OCI-LY1 (cell line): ENCODE data around the gene COX6A2.

Experiments
- H2AFZ ChIP-seq: fragments of 200-600 bp; sonication (generic), shearing (Covaris generic); 2 replicates; pipeline ENCODE4 v1.6.0; 2014; ENCODE audit warnings: antibody characterized with exemption, mild to moderate bottlenecking, low read length
- H3F3A ChIP-seq: fragments of 200-600 bp; sonication (generic), shearing (Covaris generic); 2 replicates; pipeline ENCODE4 v1.6.0; 2014; ENCODE audit warnings: mild to moderate bottlenecking, antibody characterized with exemption, low read length, moderate library complexity; ENCODE audit not compliant: insufficient read depth
- H3K27ac ChIP-seq: fragments of 200-600 bp; sonication (generic); 2 replicates; pipeline ENCODE4 v1.5.1; 2014; ENCODE audit warnings: low read length, mixed run types, mild to moderate bottlenecking, low read depth; ENCODE audit not compliant: poor library complexity, severe bottlenecking
- H3K27me3 ChIP-seq: fragments of 200-600 bp; sonication (generic); 2 replicates; pipeline ENCODE4 v1.6.0; 2014; ENCODE audit warnings: antibody characterized with exemption, mild to moderate bottlenecking, low read length, moderate library complexity; ENCODE audit not compliant: insufficient read depth
- H3K36me3 ChIP-seq: fragments of 200-600 bp; sonication (generic); 2 replicates; pipeline ENCODE4 v1.6.1; 2014; ENCODE audit warnings: mild to moderate bottlenecking, antibody characterized with exemption, low read length, moderate library complexity, mixed read lengths; ENCODE audit not compliant: insufficient read depth
- H3K4me1 ChIP-seq: fragments of 200-600 bp; sonication (generic); 2 replicates; pipeline ENCODE4 v1.5.1; 2014; ENCODE audit warnings: mild to moderate bottlenecking, low read length, moderate library complexity; ENCODE audit not compliant: insufficient read depth, severe bottlenecking
- H3K4me2 ChIP-seq: fragments of 200-600 bp; sonication (generic), shearing (Covaris generic); 2 replicates; pipeline ENCODE4 v1.6.1; 2014; ENCODE audit warnings: low read length
- H3K4me3 ChIP-seq: fragments of 200-600 bp; sonication (generic); 2 replicates; pipeline ENCODE4 v1.5.1; 2014; ENCODE audit warnings: low read length, low read depth, mild to moderate bottlenecking, mixed read lengths; ENCODE audit not compliant: poor library complexity, severe bottlenecking
- H3K79me2 ChIP-seq: fragments of 200-600 bp; shearing (Covaris generic); 2 replicates; pipeline ENCODE4 v1.6.1; 2016; ENCODE audit warnings: mixed run types, low read length, mixed read lengths; ENCODE audit not compliant: insufficient read depth
- H3K9ac ChIP-seq: fragments of 200-600 bp; sonication (generic), shearing (Covaris generic); 2 replicates; pipeline ENCODE4 v1.6.1; 2014; ENCODE audit warnings: mild to moderate bottlenecking, low read length, mixed read lengths
- H3K9me2 ChIP-seq: fragments of 200-600 bp; sonication (generic), shearing (Covaris generic); 2 replicates; pipeline ENCODE4 v1.6.1; 2014; ENCODE audit warnings: low read depth, mild to moderate bottlenecking, low read length, mixed read lengths
- H3K9me3 ChIP-seq: fragments of 200-600 bp; shearing (Covaris generic); 2 replicates; pipeline ENCODE4 v1.6.1; 2014; ENCODE audit warnings: low read length, mixed read lengths
- H4K20me1 ChIP-seq: fragments of 200-600 bp; sonication (generic), shearing (Covaris generic); 2 replicates; pipeline ENCODE4 v1.6.0; 2016; ENCODE audit warnings: mild to moderate bottlenecking, low read length; ENCODE audit not compliant: insufficient read depth
- CTCF ChIP-seq: fragments of 200-600 bp; sonication (generic), shearing (Covaris generic); IDR thresholded peaks from 2 replicates; pipeline ENCODE4 v1.5.1; 2017; ENCODE audit warnings: mild to moderate bottlenecking, antibody characterized with exemption, low read length, moderate library complexity, mixed read lengths
- EZH2 ChIP-seq: fragments of 200-600 bp; sonication (generic), shearing (Covaris generic); IDR thresholded peaks from 2 replicates; pipeline ENCODE4 v1.8.0; 2017; ENCODE audit warnings: borderline replicate concordance, mixed run types, mild to moderate bottlenecking, antibody characterized with exemption, low read length, moderate library complexity, mixed read lengths

COX6A2 gene

GRCh38 chr16:31471875-31472708 lies 43.9 kb upstream of the COX6A2 start, which contains the start of gene TGFB1I1:
Gene TGFB1I1, plus strand, starts transcription at chr16:31472152. Its CDS starts 37 bp downstream, at chr16:31472189.
- H3K4me2 ChIP-seq: no peak within 1 kb of the TSS
- no peak within 1 kb of the TSS for H3K4me3 ChIP-seq
- H2AFZ ChIP-seq: no peak within 1 kb of the TSS
- no peaks in the 10 kb centered on the region for H3F3A ChIP-seq
- no peaks in the 10 kb centered on the region for H4K20me1 ChIP-seq
- H3K79me2 ChIP-seq: no peaks in the 10 kb centered on the region
- H3K9me2 ChIP-seq: no peaks in the 10 kb centered on the region
- TF ChIP-seq EZH2 (no peak), CTCF (no peak)
- no peaks in the 10 kb centered on the region for H3K4me1 ChIP-seq
- H3K27ac ChIP-seq: no peak within 1 kb of the TSS
- no peak within 1 kb of the TSS for H3K9ac ChIP-seq
- H3K9me3 ChIP-seq: no peaks in the 10 kb centered on the region
- no peaks in the 10 kb centered on the region; the same call in 1 of the 2 replicates for H3K27me3 ChIP-seq
- H3K36me3 ChIP-seq: no peaks in the 10 kb centered on the region

- H4K20me1 ChIP-seq: no peaks in the 10 kb centered on the region
- H2AFZ ChIP-seq: no peak overlapping the region
- H3K4me1 ChIP-seq: no peaks in the 10 kb centered on the region
- H3K27me3 ChIP-seq: no peaks in the 10 kb centered on the region; the same call in 1 of the 2 replicates
- no peaks in the 10 kb centered on the region for H3K36me3 ChIP-seq
- H3K79me2 ChIP-seq: no peaks in the 10 kb centered on the region
- H3F3A ChIP-seq: no peaks in the 10 kb centered on the region
- no peak overlapping the region for H3K4me3 ChIP-seq
- H3K9me3 ChIP-seq: no peaks in the 10 kb centered on the region
- TF ChIP-seq EZH2 (no peak), CTCF (no peak)
- no peak overlapping the region for H3K4me2 ChIP-seq
- H3K9ac ChIP-seq: no peak overlapping the region
- H3K27ac ChIP-seq: no peak overlapping the region
- H3K9me2 ChIP-seq: no peaks in the 10 kb centered on the region
Observed at GRCh38 chr16:31471241-31471874, 43.2 kb upstream of the COX6A2 start.

- Histone ChIP-seq H3K36me3 (no peaks in the 10 kb centered on the region), H3K4me1 (no peaks in the 10 kb centered on the region), H3K9ac (no peak overlapping the region), H3K27ac (no peak overlapping the region), H3K9me2 (no peaks in the 10 kb centered on the region), H3F3A (no peaks in the 10 kb centered on the region), H4K20me1 (no peaks in the 10 kb centered on the region), H2AFZ (no peak overlapping the region), H3K27me3 (no peaks in the 10 kb centered on the region; the same call in 1 of the 2 replicates), H3K4me2 (no peak overlapping the region), H3K9me3 (no peaks in the 10 kb centered on the region), H3K79me2 (no peaks in the 10 kb centered on the region), H3K4me3 (no peak overlapping the region)
- TF ChIP-seq EZH2: no peak
- no peak for TF ChIP-seq CTCF
Observed at GRCh38 chr16:31470615-31471014, 42.5 kb upstream of the COX6A2 start.
